Neural cell (in vitro differentiated cells): ENCODE results near the gene SLC39A7. TPM values are rescaled to one million over a fixed set of nuclear protein-coding genes. Genes with fewer than 3 reads are reported as not detected.

Experiments
- H2AFZ ChIP-seq: fragments of 200-600, 300-800 bp; sonication (generic), shearing (Covaris generic); 2 replicates; pipeline ENCODE4 v1.6.0; 2014; ENCODE audit warnings: low read depth, mild to moderate bottlenecking, antibody characterized with exemption, low read length, moderate library complexity
- H3F3A ChIP-seq: fragments of 200-600 bp; shearing (Covaris generic); 2 replicates; pipeline ENCODE4 v1.6.1; 2016; ENCODE audit warnings: mild to moderate bottlenecking, moderate library complexity, mixed read lengths, antibody characterized with exemption, low read length; ENCODE audit not compliant: insufficient read depth, poor library complexity, severe bottlenecking
- H3K27ac ChIP-seq: fragments of 200-600, 300-800 bp; sonication (generic), shearing (Covaris generic); 2 replicates; pipeline ENCODE4 v1.5.1; 2014; ENCODE audit warnings: mild to moderate bottlenecking, low read length, moderate library complexity
- H3K27me3 ChIP-seq: fragments of 300-800, 200-600 bp; sonication (generic), shearing (Covaris generic); 2 replicates; pipeline ENCODE4 v1.6.0; 2014; ENCODE audit warnings: mild to moderate bottlenecking, low read depth, low read length, moderate library complexity; ENCODE audit not compliant: insufficient read depth
- H3K36me3 ChIP-seq: fragments of 300-800, 200-600 bp; sonication (generic), shearing (Covaris generic); 2 replicates; pipeline ENCODE4 v1.5.1; 2014; ENCODE audit warnings: mild to moderate bottlenecking, antibody characterized with exemption, low read length, moderate library complexity; ENCODE audit not compliant: insufficient read depth
- H3K4me2 ChIP-seq: fragments of 300-800, 200-600 bp; sonication (generic), shearing (Covaris generic); 2 replicates; pipeline ENCODE4 v1.6.0; 2014; ENCODE audit warnings: mild to moderate bottlenecking, low read length
- H3K4me3 ChIP-seq: fragments of 300-800, 200-600 bp; sonication (generic), shearing (Covaris generic); 2 replicates; pipeline ENCODE4 v1.5.1; 2014; ENCODE audit warnings: mild to moderate bottlenecking, low read length, moderate library complexity
- H3K79me2 ChIP-seq: fragments of 200-600 bp; shearing (Covaris generic); replicated peaks from 2 replicates; pipeline ENCODE4 v1.6.0; 2014; ENCODE audit warnings: mild to moderate bottlenecking, low read length, moderate library complexity; ENCODE audit not compliant: insufficient read depth
- H3K9ac ChIP-seq: fragments of 300-800, 200-600 bp; sonication (generic), shearing (Covaris generic); 2 replicates; pipeline ENCODE4 v1.6.1; 2016; ENCODE audit warnings: mild to moderate bottlenecking, low read length, mixed read lengths
- H3K9me2 ChIP-seq: fragments of 200-600 bp; shearing (Covaris generic); 2 replicates; pipeline ENCODE4 v1.6.1; 2016; ENCODE audit warnings: mild to moderate bottlenecking, low read length, mixed read lengths; ENCODE audit not compliant: insufficient read depth
- H3K9me3 ChIP-seq: fragments of 200-600, 300-800 bp; sonication (generic), shearing (Covaris generic); 2 replicates; pipeline ENCODE4 v1.6.1; 2016; ENCODE audit warnings: mild to moderate bottlenecking, mixed run types, low read length, moderate library complexity, mixed read lengths
- H4K20me1 ChIP-seq: fragments of 200-600 bp; shearing (Covaris generic); 2 replicates; pipeline ENCODE4 v1.6.1; 2016; ENCODE audit warnings: mild to moderate bottlenecking, mixed run types; ENCODE audit not compliant: insufficient read depth
- CTCF ChIP-seq: fragments of 450-650 bp; IDR thresholded peaks from 2 replicates; pipeline ENCODE4 v1.5.1; 2014; ENCODE audit warnings: antibody characterized with exemption, mild to moderate bottlenecking, moderate library complexity; ENCODE audit not compliant: poor library complexity, severe bottlenecking
- EP300 ChIP-seq: fragments of 450-650 bp; conservative IDR thresholded peaks from 2 replicates; pipeline ENCODE4 v1.6.1; 2014; ENCODE audit warnings: antibody characterized with exemption, mild to moderate bottlenecking, moderate library complexity; ENCODE audit not compliant: poor library complexity, severe bottlenecking
- EZH2 ChIP-seq: fragments of 200-600, 300-800 bp; shearing (Covaris generic), sonication (generic); IDR thresholded peaks from 2 replicates; pipeline ENCODE4 v1.6.1; 2014; ENCODE audit warnings: antibody characterized with exemption, low read length, borderline replicate concordance, mild to moderate bottlenecking; ENCODE audit not compliant: insufficient read depth, poor library complexity, severe bottlenecking
- MXI1 ChIP-seq: fragments of 450-650 bp; conservative IDR thresholded peaks from 2 replicates; pipeline ENCODE4 v1.6.1; 2014; ENCODE audit warnings: antibody characterized with exemption, mild to moderate bottlenecking; ENCODE audit not compliant: poor library complexity, severe bottlenecking
- POLR2AphosphoS5 ChIP-seq: IDR thresholded peaks from 2 replicates; pipeline ENCODE4 v1.6.1; 2012
- RAD21 ChIP-seq: fragments of 450-650 bp; conservative IDR thresholded peaks from 2 replicates; pipeline ENCODE4 v1.6.1; 2014; ENCODE audit warnings: antibody characterized with exemption, mild to moderate bottlenecking, moderate library complexity
- SMC3 ChIP-seq: fragments of 450-650 bp; conservative IDR thresholded peaks from 2 replicates; pipeline ENCODE4 v1.6.1; 2014; ENCODE audit warnings: antibody characterized with exemption, mild to moderate bottlenecking, moderate library complexity; ENCODE audit not compliant: poor library complexity
- TAF1 ChIP-seq: IDR thresholded peaks from 2 replicates; pipeline ENCODE4 v1.6.1; 2012; ENCODE audit warnings: low read depth
- polyA plus RNA-seq: library from polyadenylated mRNA; depleted of rRNA; stranded (reverse); fragments of >200 nt; gene quantifications from 2 replicates; pipeline ENCODE4 v1.2.3, GENCODE V29; 2014
- TF ChIP-seq, protein P1 (sequence below): IDR thresholded peaks from 2 replicates; pipeline ENCODE4 v1.6.1; 2012; ENCODE audit warnings: borderline replicate concordance

SLC39A7 gene
- polyA plus RNA-seq, 1 donor from 2014 or later = 99.8 TPM

DNA sequence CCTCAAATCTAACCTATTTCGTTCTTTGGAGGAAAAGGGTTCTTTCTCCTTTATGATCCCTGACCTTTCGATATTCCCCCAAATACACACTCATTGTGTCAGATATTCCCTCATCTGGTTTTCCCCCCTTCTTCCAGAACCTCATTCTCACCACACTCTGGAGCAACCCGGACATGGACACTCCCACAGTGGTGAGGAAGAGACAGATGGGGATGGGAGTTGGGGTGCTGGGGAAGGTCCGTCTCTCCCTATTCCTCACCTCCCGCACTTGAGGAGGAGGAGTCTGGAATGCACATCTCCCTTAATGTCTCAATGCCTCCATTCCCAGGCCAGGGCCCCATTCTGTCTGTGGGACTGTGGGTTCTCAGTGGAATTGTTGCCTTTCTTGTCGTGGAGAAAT, 1.3 kb downstream of the SLC39A7 start:
- Histone ChIP-seq H3K79me2 (peaks cover 34% of the 10 kb centered on the region), H3K9me3 (no peaks in the 10 kb centered on the region), H3K9me2 (no peaks in the 10 kb centered on the region), H2AFZ (no peak overlapping the region), H3K9ac (peak overlapping the region; percentile 96), H3K27ac (no peak overlapping the region), H3F3A (no peaks in the 10 kb centered on the region), H4K20me1 (no peaks in the 10 kb centered on the region), H3K4me2 (peak overlapping the region; percentile 99), H3K4me3 (peak overlapping the region; percentile 92), H3K36me3 (peaks cover 6% of the 10 kb centered on the region), H3K27me3 (no peaks in the 10 kb centered on the region)
- no peak for TF ChIP-seq EZH2
- TF ChIP-seq POLR2AphosphoS5 = no peak
- no peak for TF ChIP-seq TAF1
- TF ChIP-seq SMC3 = no peak
- no peak for TF ChIP-seq CTCF
- no peak for TF ChIP-seq EP300
- no peak for TF ChIP-seq MXI1
- TF ChIP-seq RAD21 = no peak
- TF ChIP-seq, protein P1, sequence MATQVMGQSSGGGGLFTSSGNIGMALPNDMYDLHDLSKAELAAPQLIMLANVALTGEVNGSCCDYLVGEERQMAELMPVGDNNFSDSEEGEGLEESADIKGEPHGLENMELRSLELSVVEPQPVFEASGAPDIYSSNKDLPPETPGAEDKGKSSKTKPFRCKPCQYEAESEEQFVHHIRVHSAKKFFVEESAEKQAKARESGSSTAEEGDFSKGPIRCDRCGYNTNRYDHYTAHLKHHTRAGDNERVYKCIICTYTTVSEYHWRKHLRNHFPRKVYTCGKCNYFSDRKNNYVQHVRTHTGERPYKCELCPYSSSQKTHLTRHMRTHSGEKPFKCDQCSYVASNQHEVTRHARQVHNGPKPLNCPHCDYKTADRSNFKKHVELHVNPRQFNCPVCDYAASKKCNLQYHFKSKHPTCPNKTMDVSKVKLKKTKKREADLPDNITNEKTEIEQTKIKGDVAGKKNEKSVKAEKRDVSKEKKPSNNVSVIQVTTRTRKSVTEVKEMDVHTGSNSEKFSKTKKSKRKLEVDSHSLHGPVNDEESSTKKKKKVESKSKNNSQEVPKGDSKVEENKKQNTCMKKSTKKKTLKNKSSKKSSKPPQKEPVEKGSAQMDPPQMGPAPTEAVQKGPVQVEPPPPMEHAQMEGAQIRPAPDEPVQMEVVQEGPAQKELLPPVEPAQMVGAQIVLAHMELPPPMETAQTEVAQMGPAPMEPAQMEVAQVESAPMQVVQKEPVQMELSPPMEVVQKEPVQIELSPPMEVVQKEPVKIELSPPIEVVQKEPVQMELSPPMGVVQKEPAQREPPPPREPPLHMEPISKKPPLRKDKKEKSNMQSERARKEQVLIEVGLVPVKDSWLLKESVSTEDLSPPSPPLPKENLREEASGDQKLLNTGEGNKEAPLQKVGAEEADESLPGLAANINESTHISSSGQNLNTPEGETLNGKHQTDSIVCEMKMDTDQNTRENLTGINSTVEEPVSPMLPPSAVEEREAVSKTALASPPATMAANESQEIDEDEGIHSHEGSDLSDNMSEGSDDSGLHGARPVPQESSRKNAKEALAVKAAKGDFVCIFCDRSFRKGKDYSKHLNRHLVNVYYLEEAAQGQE = no peak

- Histone ChIP-seq H3K79me2 (peaks cover 36% of the 10 kb centered on the region), H3K27me3 (no peaks in the 10 kb centered on the region), H4K20me1 (no peaks in the 10 kb centered on the region), H3K4me3 (no peak overlapping the region), H3F3A (no peaks in the 10 kb centered on the region), H2AFZ (no peak overlapping the region), H3K4me2 (no peak overlapping the region), H3K36me3 (peaks cover 6% of the 10 kb centered on the region), H3K27ac (no peak overlapping the region), H3K9me3 (no peaks in the 10 kb centered on the region), H3K9me2 (no peaks in the 10 kb centered on the region), H3K9ac (no peak overlapping the region)
- TF ChIP-seq EZH2 (no peak), TAF1 (no peak), CTCF (no peak), SMC3 (no peak), RAD21 (no peak), MXI1 (no peak), POLR2AphosphoS5 (no peak), EP300 (no peak)
- TF ChIP-seq, protein P1 = no peak
Measured at GRCh38 chr6:33202799-33203198, 2.1 kb downstream of the SLC39A7 start.
